Astrocyte of the spinal cord (primary cell): ENCODE measurements around the gene SCT.

Source experiments
- DNase-seq: peaks from one replicate; pipeline ENCODE4 v3.0.0; 2011; ENCODE audit warnings: low read depth, low spot score
- H3K4me3 ChIP-seq: 2 replicates; pipeline ENCODE4 v1.5.1; 2011; ENCODE audit warnings: low read depth, mild to moderate bottlenecking, low read length, moderate library complexity
- in situ Hi-C: cut with HindIII; loops from 2 replicates; pipeline ENCODE4 v1.10.0; 2017; ENCODE audit warnings: low sequenced_read_pairs
- TF ChIP-seq, protein P1 (sequence below): IDR thresholded peaks from 2 replicates; pipeline ENCODE4 v1.5.1; 2012; ENCODE audit warnings: low read depth, mild to moderate bottlenecking, low read length, inconsistent platforms

The SCT gene

DNA sequence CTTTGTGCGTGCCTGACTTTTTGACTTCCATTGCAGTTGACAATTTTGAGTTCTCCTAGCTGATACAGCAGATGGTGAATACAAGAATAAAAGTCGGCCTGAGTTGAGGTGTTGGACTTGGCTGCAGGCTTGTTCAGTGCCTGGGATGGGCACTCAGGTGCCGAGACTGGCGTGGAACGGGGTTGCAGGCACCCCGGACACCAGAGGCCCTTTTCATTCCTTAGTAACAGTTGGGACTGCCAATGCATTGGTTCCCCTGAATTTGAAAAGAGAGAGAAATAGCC lies 49.4 kb downstream of the SCT start:
- TF ChIP-seq, protein P1, sequence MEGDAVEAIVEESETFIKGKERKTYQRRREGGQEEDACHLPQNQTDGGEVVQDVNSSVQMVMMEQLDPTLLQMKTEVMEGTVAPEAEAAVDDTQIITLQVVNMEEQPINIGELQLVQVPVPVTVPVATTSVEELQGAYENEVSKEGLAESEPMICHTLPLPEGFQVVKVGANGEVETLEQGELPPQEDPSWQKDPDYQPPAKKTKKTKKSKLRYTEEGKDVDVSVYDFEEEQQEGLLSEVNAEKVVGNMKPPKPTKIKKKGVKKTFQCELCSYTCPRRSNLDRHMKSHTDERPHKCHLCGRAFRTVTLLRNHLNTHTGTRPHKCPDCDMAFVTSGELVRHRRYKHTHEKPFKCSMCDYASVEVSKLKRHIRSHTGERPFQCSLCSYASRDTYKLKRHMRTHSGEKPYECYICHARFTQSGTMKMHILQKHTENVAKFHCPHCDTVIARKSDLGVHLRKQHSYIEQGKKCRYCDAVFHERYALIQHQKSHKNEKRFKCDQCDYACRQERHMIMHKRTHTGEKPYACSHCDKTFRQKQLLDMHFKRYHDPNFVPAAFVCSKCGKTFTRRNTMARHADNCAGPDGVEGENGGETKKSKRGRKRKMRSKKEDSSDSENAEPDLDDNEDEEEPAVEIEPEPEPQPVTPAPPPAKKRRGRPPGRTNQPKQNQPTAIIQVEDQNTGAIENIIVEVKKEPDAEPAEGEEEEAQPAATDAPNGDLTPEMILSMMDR, result no peak
- in situ Hi-C loops, result no loop called here
- peak overlapping the region; percentile 80 for H3K4me3 ChIP-seq
- DNase-seq, result no peak

DNA sequence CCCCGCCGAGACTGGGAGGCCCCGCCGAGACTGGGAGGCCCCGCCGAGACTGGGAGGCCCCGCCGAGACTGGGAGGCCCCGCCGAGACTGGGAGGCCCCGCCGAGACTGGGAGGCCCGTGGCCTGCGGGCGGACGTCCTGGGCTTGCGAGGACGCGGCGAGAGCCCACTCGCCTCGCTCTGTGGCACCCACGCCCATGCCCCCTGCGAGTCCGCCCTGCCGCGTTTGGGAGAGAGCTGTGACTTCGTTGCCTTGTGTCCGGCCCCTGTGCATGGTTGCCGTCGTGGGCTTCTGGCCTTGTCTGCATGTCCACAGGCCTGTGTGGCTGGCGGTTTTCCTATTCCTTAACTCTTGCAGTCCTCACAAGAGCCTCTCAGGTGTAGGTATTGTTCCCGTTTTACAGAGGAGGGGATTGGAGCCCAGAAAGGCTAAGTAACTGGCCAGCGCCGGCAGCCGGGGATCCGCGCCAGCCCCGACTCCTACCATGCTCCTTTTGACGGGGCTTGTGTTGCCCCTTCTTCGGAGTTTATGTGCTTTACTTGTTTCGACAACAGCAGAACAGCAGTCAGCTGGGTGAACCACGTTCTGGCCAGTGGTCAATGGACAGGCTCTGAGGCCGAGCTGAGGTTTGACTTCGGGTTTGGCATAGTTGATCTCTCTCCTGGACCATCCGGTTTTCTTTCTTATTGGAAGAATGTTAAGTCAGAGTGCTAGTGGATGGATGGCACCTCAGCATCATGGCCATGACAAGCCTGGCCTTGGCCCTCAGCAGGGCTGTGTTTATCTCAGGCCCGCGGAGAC lies 50.0 kb downstream of the SCT start:
- in situ Hi-C loops, result no loop called here
- DNase-seq, result no peak
- H3K4me3 ChIP-seq, result peak overlapping the region; percentile 80
- TF ChIP-seq, protein P1, result no peak
